HG02610 (cell line): Measurements from ENCODE around the gene ORC4.

ENCODE experiments used
- ATAC-seq: cut with Tn5 transposase; IDR thresholded peaks from one replicate; pipeline ENCODE4 v1.9.1; 2021; ENCODE audit warnings: mild to moderate bottlenecking, moderate library complexity; ENCODE audit not compliant: unreplicated experiment

The ORC4 gene

DNA sequence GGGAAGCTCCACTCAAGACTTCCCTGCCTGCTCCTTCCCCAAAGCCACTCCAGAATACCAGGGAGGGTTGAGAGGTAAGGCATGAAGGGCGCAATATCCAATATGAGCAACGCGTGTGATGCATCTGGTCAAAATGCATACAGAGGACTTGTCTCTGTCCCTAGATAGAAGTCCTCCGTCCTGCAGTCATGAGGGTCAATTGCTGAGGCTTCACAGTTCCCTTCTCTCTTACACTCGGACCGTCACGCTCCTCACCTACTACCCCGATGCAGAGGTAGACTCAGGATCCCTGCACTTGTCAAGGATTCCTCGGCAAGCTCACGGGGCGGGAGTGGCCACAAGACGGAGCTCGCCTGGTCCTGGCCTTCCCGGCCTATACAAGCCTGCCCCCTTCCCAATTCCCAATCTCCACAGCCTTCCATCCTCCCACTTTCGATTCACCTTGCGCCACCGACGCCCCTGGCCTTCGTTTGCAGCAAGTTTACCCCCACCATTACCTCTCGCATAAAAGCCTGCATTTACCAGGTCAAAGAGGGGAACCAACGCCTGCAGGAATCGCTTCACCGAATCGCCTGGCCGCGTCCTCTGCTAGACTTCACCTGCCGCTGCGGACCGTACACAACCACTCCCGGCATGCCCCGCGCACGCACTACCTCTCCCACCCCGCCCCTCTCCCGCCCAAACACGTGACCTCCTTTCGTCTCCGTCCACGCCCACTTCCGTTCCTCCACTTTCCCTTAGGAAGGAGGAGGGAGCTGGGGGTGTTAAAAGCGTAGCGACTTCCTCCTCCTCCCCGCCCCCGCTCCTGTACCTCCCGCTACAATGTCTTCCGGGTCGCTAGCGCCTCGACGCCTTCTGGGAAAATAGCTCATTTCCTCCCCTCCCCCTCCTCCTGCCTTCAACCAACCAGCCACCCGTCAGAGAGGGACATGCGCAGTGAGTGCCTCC is at the start of gene ORC4:
ORC4 (minus strand) TSS at position 627 of the 948 bp plus-strand sequence. CDS start 44,779 bp downstream, outside the sequence.
- peak; percentile 78 for ATAC-seq

GRCh38 chr2:148067801-148068200 is 47.3 kb upstream of the ORC4 start:
- ATAC-seq: no peak

- no peak for ATAC-seq
Measured at GRCh38 chr2:148065936-148066335, 45.4 kb upstream of the ORC4 start.

GRCh38 chr2:148063633-148064032 is 43.1 kb upstream of the ORC4 start:
- ATAC-seq: no peak

DNA sequence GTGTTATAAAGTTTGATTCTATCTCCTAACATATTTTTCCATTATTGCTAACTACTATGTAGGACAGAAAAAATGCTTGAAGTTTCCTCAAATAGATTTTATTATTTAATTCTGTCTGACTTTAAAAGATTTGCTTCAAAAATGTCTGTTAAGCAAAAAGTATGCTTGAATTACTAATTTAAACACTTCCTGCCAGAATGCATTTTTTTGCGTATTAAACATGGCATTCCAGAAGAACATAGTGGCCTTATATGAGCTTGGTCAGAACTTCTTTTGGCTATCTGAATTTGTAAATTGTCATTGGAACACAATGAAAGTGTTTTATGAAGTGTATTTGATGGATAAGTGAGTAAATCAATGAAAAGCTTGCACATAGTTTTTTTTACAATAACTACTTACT is 38.1 kb upstream of the ORC4 start:
- ATAC-seq: no peak

- ATAC-seq: no peak
Measured at GRCh38 chr2:148052687-148053086, 32.1 kb upstream of the ORC4 start.

DNA sequence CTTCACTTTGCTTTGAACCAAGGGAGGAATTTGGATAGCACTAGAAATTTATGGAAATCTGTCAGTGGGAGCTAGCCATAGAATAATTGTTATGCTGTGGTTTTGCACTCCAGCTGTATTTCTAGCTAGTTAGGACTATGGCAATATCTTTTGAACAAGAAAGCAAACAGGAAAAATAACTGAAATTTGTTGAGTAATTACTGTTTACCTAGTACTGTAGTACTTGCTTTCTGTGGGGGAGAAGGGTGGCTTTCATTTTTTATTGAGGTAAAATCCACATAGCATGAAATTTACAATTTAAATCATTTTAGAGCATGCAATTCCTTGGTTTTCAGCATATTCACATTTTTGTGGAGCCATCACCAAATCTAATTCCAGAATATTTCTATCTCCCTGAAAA is 28.7 kb upstream of the ORC4 start:
- no peak for ATAC-seq

GRCh38 chr2:148048475-148049221 is 28.1 kb upstream of the ORC4 start:
- peak; percentile 79 for ATAC-seq

DNA sequence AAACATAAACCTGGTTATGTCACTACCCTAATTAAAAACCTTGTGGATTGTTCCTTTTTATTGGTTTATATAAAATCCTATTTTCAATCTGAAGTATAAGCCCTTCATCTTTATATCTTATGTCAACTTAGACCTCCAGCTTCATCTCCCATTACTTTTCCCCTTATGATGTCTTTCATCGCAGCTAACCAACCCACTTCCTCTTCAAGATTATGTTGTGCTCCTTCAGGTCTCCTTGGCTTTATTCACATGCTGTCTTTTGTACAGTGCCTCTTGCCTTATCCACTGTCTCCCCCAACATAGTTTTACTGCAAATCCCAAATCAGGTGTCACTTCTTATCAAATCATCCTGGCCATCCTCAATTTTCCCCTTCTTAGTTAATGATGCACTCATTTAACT is 26.3 kb upstream of the ORC4 start:
- ATAC-seq: no peak

DNA sequence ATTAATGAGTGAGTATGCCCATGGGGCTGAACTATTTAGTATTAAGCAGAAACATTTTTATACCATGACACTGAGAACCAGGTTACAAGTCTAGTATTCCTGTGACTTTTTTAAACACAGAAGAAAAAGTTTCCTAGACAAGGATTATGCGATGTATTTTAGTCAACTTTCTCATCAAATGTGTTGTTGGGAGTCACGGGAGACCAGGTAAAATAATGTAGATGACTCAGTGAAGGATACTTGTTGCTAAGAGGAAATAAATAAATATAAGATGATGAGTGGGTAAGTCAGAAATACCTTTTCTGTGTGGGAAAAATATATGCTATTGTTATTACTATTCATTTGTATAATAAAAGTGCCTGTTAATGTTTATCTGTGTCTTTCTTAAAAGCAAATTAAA is 23.8 kb upstream of the ORC4 start:
- ATAC-seq: no peak

DNA sequence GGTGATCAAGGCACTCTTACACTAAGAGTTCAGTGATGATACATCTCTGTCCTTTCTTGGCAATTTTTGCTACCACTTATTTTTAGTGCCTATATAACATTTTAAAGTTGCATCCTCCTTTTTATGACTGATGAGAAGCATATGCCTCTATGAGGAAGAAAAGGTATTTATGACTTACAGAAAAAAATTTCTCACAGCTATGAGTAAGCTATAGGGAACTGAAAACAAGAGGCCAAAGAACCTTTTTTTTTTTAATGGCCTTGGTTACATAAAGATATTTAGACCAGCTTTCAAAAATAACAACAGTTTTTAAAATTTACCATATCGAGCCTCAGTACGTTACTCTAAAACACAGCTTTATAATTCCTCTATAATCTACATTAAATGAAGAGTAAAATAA is 21.7 kb upstream of the ORC4 start:
- peak; percentile 90 for ATAC-seq

DNA sequence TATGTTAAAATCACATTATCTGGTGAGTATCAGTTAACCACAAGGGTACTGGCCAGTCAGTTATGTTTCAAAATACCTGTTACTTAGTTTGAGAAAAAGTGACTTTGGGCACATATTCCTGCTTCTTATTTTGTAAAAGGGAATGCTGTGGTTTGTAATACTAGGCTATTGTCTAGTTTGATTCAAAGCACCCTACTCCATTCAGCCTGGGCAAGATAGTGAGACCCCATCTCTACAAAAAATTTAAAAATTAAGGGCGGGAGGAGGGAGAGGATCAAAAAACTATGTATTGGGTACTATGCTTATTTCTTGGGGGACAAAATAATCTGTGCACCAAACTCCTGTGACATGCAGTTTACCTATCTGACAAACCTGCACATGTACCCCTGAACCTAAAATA is 19.2 kb upstream of the ORC4 start:
- no peak for ATAC-seq

DNA sequence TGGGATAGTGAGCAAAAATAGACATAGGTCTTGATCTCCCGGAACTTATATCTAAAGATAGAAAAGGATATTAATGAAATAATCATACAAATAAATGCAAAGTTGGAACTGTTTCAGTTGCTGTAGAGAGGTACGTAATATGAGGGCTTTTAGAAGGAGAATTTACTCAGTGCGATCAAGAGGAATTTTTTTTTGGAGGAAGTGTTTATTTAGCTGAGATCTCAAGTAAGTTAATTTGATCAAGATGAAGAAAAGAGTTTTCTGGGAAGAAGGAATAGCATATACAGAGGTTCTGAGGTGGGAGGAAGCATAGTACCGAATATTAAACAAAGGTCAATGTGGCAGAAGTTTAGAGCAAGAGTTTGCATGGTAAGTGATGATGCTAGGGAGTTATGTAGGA is 11.7 kb upstream of the ORC4 start:
- ATAC-seq: no peak

- ATAC-seq: no peak
Measured at GRCh38 chr2:148031152-148031551, 10.6 kb upstream of the ORC4 start.

DNA sequence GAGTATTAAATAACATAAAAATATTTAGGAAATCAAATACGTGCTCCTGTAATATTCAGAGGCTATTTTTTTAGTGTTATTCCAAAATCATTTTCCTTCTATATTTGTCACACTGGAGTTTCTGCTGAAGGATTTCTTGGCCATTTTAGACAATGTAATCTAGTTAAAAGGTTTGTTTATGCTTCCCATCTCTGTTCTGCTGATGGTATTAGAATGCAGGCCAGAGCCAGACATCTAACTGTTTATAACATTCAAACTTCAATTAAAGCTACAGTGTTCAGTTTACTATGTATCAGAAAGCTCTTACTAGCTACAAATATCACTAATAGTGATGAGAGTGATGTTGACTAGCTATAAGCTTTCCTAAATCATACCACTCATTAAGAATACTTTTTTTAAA is 8.2 kb upstream of the ORC4 start:
- ATAC-seq: no peak

DNA sequence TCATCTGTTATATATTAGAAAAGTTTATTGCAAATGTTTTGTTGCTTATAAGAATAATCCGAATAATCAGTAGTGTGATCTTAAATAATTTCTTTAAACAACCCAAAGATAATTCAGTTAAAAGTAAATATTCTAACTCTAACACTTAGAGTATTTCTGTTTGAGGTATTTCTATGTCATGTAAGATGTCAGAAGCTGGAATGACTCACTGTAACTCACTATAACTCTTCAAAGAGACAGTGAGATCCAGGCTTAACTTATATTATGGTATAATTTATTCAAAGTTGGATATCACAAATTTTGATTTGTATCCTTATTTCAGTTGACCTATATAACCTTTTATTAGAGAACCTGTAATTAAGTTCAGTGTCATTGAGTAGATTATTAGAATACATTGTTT is 7.3 kb upstream of the ORC4 start:
- ATAC-seq: no peak

DNA sequence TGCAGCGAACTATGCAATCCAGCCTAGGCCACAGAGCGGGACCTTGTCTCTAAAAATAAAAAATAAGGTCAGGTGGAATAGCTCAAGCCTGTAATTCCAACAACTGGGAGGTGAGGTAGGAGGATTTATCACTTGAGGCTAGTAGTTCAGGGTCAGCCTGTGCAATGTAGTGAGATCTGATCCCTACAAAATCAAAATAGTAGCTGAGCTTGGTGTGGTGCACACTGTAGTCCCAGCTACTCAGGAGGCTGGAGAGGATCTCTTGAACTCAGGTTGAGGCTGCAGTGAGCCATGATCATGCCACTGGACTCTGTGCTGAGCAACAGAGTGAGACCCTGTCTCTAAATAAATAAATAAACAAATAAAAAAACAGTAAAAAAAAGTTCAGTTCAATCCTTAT is 6.0 kb upstream of the ORC4 start:
- ATAC-seq: no peak

DNA sequence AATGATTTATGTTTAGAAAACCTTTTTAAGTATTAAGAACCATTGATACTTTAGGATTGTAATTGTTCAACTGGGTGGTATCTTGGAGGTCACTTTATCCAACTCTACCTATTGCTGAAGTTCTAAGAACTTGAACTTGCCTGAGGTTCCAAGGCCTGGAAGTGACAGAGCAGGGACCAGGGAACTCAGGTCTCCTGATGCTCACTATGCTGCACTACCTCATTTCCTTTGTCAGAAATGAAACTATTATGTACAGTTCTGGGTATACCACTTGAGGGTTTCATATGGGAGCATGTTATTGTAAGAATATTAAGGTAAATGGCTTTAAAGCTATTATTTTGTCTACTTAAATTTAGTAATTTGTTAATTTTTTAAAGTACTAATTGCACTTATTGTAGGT is 3.3 kb upstream of the ORC4 start:
- peak; percentile 38 for ATAC-seq

- ATAC-seq: no peak
Measured at GRCh38 chr2:148022882-148023281, 2.3 kb upstream of the ORC4 start.

DNA sequence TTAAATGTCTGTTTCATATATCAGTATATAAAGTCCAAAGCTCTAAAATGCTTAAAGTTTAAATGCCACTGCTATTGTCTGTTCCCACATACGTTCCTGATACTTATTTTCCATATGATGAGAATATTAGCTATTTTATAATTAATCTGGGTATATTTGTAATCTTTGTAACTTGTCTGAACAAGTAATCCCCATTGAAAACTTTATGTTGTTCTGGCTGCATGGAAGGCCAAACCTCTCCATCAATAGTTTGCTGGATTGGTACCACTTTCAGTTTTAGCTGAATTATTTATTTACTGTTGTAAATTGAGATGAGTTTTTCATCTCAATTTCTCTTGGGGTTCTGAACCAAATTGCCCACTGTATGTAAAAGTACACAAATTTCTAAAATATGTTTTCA is 1.8 kb upstream of the ORC4 start:
- ATAC-seq: no peak

- ATAC-seq: no peak
Measured at GRCh38 chr2:148021886-148022285, 1.3 kb upstream of the ORC4 start.
